ENCODE data around the gene KCNJ5. TPM values are rescaled to one million over a fixed set of nuclear protein-coding genes. Genes with fewer than 3 reads are reported as not detected.

KCNJ5 gene
- total RNA-seq, 2 experiments from 2014 or later: not detected

- intact Hi-C loops (cut with micrococcal nuclease): no loop called here
- no peaks in the 10 kb centered on the region for H3K36me3 Mint-ChIP-seq (ENCODE audit: low read depth)
- CTCF ChIA-PET: interaction anchor here (1.4 to 8.6 kb wide), 2 partner anchors 42 to 65 kb away, joined by 3 to 98 read pairs; no protein-coding TSS in a partner anchor
- H3K27me3 Mint-ChIP-seq: peaks cover 2% of the 10 kb centered on the region
- POLR2A ChIA-PET: no interaction called here
- no peaks in the 10 kb centered on the region for H3K4me1 Mint-ChIP-seq (ENCODE audit: low read depth)
- H3K9me3 Mint-ChIP-seq: no peaks in the 10 kb centered on the region
- H3K4me3 Mint-ChIP-seq: no peak overlapping the region
- ATAC-seq: no peak
- no peak for TF ChIP-seq CTCF (IDR thresholded peaks at IDR 0.05)
- H3K27ac Mint-ChIP-seq: no peak overlapping the region
- DNase-seq: no peak
Observed at GRCh38 chr11:128949791-128950454, 58.8 kb downstream of the KCNJ5 start.

GRCh38 chr11:128953151-128953550, 62.0 kb downstream of the KCNJ5 start:
- CTCF ChIA-PET: interaction anchor here (1.7 kb wide), 1 partner anchor 10 kb away, joined by 5 read pairs; no protein-coding TSS in a partner anchor
- peaks cover 2% of the 10 kb centered on the region for H3K4me1 Mint-ChIP-seq (ENCODE audit: low read depth)

GRCh38 chr11:128955636-128956035, 64.5 kb downstream of the KCNJ5 start:
- Mint-ChIP-seq H3K36me3 (ENCODE audit: low read depth) (no peaks in the 10 kb centered on the region), H3K4me3 (no peak overlapping the region), H3K9me3 (no peaks in the 10 kb centered on the region), H3K27me3 (peaks cover 6% of the 10 kb centered on the region), H3K27ac (no peak overlapping the region), H3K4me1 (ENCODE audit: low read depth) (peaks cover 2% of the 10 kb centered on the region)
- CTCF ChIA-PET: interaction anchor here (0.7 to 12.1 kb wide), 18 partner anchors 8 to 798 kb away, joined by 3 to 283 read pairs (median 8); partner anchors contain the start of gene KCNJ5
- DNase-seq (no peak), ATAC-seq (no peak)
- POLR2A ChIA-PET: no interaction called here
- intact Hi-C loops (cut with micrococcal nuclease): loop anchor here (1.0 kb wide), 1 partner anchor 69 kb away; no protein-coding TSS in a partner anchor
- TF ChIP-seq CTCF (IDR thresholded peaks at IDR 0.05): no peak

More at GRCh38 chr11:128953151-128953550, 62.0 kb downstream of the KCNJ5 start:
- DNase-seq (no peak), ATAC-seq (no peak)
- H3K9me3 Mint-ChIP-seq: no peaks in the 10 kb centered on the region
- H3K27me3 Mint-ChIP-seq: peaks cover 8% of the 10 kb centered on the region
- H3K4me3 Mint-ChIP-seq: no peak overlapping the region
- no peak overlapping the region for H3K27ac Mint-ChIP-seq
- no peaks in the 10 kb centered on the region for H3K36me3 Mint-ChIP-seq (ENCODE audit: low read depth)
- TF ChIP-seq CTCF (IDR thresholded peaks at IDR 0.05): no peak
- POLR2A ChIA-PET: no interaction called here
- intact Hi-C loops (cut with micrococcal nuclease): no loop called here

- POLR2A ChIA-PET: no interaction called here
- H3K27me3 Mint-ChIP-seq: peaks cover 6% of the 10 kb centered on the region
- no peaks in the 10 kb centered on the region for H3K9me3 Mint-ChIP-seq
- H3K4me1 Mint-ChIP-seq (ENCODE audit: low read depth): peaks cover 2% of the 10 kb centered on the region
- H3K27ac Mint-ChIP-seq: no peak overlapping the region
- TF ChIP-seq CTCF (IDR thresholded peaks at IDR 0.05): peak; percentile 87
- peak; percentile 21 for DNase-seq
- H3K36me3 Mint-ChIP-seq (ENCODE audit: low read depth): no peaks in the 10 kb centered on the region
- peak; percentile 55 for ATAC-seq
- intact Hi-C loops (cut with micrococcal nuclease): loop anchor here (1.0 kb wide), 1 partner anchor 70 kb away; no protein-coding TSS in a partner anchor
- H3K4me3 Mint-ChIP-seq: no peak overlapping the region
- CTCF ChIA-PET: interaction anchor here (0.6 to 12.1 kb wide), 33 partner anchors 7 to 917 kb away, joined by 3 to 283 read pairs (median 4); partner anchors contain the start of gene KCNJ5
Observed at GRCh38 chr11:128956401-128957201, 65.4 kb downstream of the KCNJ5 start.

GRCh38 chr11:128957202-128957482, 66.0 kb downstream of the KCNJ5 start:
- ATAC-seq (no peak), DNase-seq (no peak)
- ChIA-PET POLR2A (no interaction called here), CTCF (interaction anchor here (0.7 to 12.1 kb wide), 22 partner anchors 9 to 917 kb away, joined by 3 to 283 read pairs (median 6); partner anchors contain the start of gene KCNJ5)
- Mint-ChIP-seq H3K27me3 (peaks cover 6% of the 10 kb centered on the region), H3K9me3 (no peaks in the 10 kb centered on the region), H3K4me3 (no peak overlapping the region), H3K4me1 (ENCODE audit: low read depth) (peaks cover 2% of the 10 kb centered on the region), H3K27ac (no peak overlapping the region), H3K36me3 (ENCODE audit: low read depth) (no peaks in the 10 kb centered on the region)
- TF ChIP-seq CTCF (IDR thresholded peaks at IDR 0.05): no peak
- intact Hi-C loops (cut with micrococcal nuclease): no loop called here

Measured in activated CD8-positive, alpha-beta T cell treated with anti-CD3 and anti-CD28 coated beads for 36 hours (primary cell).